HG03442 (cell line): Measurements from ENCODE around the gene FER.

Source experiments
- ATAC-seq: cut with Tn5 transposase; IDR thresholded peaks from one replicate; pipeline ENCODE4 v1.9.1; 2021; ENCODE audit warnings: mild to moderate bottlenecking, moderate library complexity; ENCODE audit not compliant: unreplicated experiment

FER gene

DNA sequence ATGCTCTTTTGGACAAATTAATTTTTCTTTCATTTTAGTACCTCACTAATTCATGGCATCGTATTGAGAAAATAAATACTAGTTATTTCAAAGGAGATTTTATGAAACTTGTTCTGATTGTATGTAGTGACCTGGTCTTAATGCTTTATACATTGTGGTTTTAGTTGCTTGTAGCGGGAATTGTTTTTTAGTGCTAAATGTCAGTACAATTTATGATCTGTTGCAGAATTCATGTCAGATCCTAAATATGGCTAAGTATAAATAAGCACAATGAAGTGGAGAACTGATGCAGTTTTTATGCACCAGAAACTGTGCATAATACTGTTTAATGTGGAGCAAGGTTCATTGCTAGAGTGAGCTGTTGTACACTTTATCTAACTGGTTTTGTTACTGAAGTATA, 353.3 kb downstream of the FER start:
- ATAC-seq = no peak

GRCh38 chr5:109102096-109102690, 354.5 kb downstream of the FER start:
- ATAC-seq = no peak

DNA sequence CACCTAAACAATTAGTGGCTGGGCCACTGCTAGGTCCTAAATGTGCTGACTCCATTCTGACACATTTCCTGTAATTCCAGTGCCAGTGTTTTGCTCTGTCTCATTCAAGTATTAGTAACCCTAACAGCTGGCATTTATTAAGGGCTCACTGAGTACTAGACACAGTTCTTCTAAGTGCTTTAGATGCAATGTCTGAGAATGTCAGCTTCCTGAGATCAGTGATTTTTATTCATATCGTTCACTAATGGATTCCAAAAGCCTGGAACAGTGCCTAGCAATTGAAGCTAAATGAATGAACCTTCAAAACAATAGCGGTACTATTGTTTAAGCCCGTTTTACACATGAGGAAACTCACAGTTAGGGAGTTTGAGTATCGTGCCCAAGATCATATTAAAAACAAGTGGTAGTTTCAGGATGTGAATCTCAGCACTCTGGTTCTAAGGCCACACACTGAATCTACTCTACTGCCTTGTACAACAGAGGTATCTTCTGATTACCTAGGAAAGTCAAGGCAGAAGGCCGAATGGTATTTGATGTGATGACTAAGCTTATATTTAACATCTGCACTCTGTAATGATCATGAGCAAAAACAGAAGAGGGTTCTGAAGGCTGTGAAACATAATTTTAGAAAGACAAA, 358.1 kb downstream of the FER start:
- no peak for ATAC-seq

- no peak for ATAC-seq
Measured at GRCh38 chr5:109111680-109112079, 364.0 kb downstream of the FER start.

DNA sequence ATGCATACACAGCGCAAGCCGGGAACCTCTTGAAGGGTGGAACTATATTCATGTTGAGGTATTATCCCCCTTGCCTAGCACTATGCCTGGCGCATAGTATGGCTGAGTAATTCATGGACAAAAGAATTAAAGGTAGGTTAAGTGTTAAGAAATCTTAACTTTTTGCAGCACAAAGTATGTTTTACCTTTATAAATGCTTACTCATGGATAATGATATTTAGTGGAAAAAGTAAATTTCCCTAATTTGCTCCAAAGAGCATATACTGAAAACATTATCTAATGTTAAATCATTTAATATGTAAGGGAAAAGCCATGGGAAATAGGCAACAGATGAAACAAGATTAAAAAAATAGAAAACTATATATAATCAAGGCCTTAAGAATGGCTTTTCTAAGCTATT, 365.9 kb downstream of the FER start:
- ATAC-seq = no peak

- ATAC-seq = no peak
Measured at GRCh38 chr5:109121225-109121624, 373.5 kb downstream of the FER start.

DNA sequence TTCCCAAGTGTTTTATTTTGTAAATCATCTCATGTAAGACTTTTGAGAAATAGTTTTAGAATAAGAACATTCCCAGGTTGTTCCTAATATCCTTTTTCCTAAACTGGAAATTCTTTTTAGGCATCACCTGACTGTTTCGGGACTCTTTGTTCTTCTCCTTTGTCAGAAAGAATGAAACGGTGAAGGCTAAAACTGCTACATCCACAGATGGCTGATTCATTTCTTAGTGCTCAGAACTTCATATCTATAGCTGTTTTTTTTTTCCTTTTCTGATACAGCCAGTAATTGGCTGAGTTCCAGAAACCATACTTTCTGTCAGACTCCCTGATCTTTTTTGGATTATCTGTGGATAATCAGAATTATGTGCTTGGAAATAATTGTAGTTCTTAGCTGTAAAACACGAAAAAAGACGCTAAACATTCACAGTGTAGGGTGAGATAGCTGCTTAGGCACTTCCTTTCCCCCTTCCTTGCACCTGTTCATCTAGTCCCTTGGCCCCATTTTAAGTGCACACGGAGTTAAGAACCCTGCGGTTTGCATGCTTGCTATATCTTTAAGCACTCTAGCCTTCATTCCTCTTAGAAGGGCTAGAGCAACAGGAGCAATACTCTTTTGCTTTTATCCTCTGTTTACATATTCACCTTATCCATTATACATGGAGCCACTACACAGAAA, 378.2 kb downstream of the FER start:
- ATAC-seq = no peak

DNA sequence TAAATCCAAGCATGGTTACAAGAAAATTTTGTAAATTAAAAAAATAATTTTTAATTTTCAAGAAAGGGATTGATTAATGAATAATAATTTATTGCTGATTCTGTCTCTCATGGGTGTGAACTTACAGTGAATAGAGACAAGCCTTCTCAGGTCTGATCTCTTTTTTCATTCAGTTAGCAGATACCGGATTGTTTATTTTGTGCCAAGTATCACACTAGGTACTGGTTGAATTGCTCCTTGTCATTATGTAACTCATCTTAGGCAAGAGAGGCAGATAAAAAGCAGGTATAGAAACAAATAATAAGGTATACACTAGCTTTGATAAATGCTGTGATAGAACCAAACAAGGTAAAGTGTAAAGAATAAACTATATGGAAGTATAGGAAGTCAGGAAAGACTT, 378.8 kb downstream of the FER start:
- ATAC-seq = no peak

- ATAC-seq = no peak
Measured at GRCh38 chr5:109136906-109137305, 389.2 kb downstream of the FER start.

- ATAC-seq = no peak
Measured at GRCh38 chr5:109141222-109142200, 393.8 kb downstream of the FER start.

DNA sequence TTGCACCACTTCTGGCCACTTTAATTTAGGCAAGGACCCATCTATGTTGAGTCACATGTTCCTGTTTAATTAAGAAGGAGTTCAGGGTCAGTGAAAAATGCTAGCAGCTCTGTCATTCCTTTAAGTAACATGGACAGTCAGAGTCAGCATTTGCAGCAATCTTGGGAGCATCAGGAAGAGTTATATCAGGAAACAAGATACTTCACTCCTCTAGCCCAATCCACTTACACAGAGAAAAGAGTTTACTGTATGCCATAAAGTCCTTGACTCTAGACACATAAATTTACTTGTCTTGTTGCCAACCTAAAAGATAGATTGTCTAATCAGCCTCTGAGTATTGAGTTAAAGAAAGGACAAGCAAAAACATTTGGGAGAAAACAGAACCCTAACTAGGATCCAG, 395.3 kb downstream of the FER start:
- no peak for ATAC-seq

GRCh38 chr5:109145139-109145538, 397.4 kb downstream of the FER start:
- no peak for ATAC-seq

DNA sequence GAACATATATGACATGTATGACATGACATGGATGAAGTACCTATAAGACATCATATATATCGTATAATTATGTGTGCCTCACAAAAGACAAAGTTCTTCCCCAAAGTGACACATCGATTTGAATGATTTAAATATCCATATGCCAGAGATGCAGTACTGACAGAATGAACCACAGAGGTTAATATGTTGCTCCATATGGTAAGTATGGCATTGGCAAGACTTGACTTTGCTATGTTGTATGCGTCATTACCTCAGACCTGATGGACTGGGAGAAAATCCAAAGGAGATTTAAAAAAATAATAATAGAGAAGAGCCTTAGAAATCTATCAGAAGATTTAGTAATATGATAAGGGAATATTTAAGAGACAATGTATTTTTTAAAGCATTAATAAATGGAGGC, 398.9 kb downstream of the FER start:
- ATAC-seq = no peak

GRCh38 chr5:109152565-109152964, 404.9 kb downstream of the FER start:
- no peak for ATAC-seq

DNA sequence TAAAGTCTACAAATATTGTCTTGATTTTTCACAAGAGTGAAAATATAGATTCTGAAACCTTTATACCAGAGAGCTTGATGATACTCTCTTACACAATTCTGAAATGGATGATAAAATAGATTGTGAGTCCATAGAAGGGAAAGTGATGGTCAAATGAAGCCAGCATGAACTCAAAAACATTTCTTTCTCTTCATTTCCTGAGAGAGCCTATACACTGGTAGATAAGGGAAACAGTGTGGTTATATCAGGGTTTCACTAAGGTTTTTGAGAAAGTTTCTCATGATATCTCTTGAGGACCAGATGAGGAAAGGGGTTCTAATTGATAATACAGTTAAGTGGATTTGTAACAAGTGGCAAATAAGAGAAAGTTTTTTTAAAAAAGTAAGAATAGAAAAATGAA, 407.9 kb downstream of the FER start:
- no peak for ATAC-seq

DNA sequence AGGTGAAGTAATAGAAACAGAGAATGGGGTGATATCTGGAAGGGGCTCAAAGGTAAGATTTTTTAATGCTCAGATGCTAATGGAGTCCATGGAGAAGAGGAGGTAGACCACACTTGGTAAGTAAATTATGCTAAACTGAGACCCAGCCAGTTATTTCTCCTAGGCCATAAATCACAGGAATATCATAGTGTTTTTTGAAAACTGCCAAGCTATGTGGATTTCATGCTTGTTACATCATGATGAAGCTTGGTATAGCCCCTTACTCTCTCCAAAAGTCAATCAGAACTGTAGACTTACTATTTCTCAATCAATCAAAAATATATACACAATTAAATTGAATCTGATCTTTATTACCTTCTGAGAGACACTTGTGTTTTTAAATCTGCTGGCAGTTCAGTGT, 409.2 kb downstream of the FER start:
- ATAC-seq = no peak

- no peak for ATAC-seq
Measured at GRCh38 chr5:109160468-109160867, 412.8 kb downstream of the FER start.

DNA sequence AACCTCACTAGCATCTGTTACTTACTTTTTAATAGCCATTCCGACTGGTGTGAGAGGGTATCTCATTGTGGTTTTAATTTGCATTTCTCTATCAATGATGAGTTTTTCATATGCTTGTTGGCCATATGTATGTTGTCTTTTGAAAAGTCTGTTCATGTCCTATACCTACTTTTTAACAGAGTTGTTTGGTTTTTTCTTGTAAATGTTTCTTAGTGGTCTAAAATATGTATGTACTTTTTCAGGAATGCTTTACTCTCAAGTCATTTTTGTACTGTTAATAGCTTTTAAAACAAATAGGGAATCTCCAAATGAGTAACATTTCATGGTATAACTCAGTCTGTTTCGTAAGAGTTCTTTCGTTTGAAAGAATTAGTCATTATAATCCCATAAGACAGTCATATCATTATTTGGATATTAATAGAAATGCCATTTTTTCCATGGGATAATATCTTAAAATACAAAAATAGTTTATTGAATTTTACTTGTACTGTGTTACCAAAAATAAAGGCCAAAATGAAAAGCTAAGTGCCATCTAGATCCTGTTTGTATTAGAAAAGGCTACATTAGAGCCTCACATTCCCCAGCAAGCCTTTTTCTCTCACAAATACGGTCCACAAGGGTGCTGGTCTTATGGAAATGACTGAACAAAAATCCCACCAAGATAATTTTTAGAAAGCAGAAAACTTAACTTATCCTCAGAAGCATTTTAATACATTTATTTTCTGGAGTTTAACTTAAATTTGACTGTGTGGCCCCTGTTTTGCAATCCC, 414.4 kb downstream of the FER start:
- peak; percentile 84 for ATAC-seq

- no peak for ATAC-seq
Measured at GRCh38 chr5:109163336-109163735, 415.6 kb downstream of the FER start.

DNA sequence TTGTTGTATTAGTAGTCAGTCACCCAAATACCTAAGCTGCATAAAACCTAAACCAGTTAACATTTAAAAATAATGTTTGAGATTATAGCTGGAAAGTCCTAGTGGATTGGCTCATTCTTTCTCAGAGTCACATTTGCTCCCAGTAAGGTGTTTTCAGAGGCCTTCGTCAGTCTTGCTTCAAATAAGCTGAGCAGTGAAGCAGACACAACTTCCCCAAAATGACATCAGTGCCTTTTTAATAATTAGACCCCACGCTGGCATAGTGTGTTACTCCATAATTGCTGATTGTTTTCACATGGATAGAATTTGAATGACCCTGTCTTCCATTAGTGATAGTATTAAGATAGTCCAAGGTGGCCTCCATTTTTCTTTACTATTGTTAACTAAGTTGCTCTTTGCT, 416.3 kb downstream of the FER start:
- ATAC-seq = no peak

GRCh38 chr5:109167586-109167985, 419.9 kb downstream of the FER start:
- ATAC-seq = no peak
